ENCODE data around the gene TSPAN4. TPM values are rescaled to one million over a fixed set of nuclear protein-coding genes. Genes with fewer than 3 reads are reported as not detected.

TSPAN4 gene
- 10 to 100 TPM; 63.9 to 92.2 (median 72.2) TPM for polyA plus RNA-seq (ENCODE audit: insufficient read length in 4 of 4)

GRCh38 chr11:842370-843002 is at the start of gene TSPAN4, which contains the start of gene POLR2L:
Gene TSPAN4 (plus strand): TSS chr11:842852. CDS start chr11:850305, 7,453 bp downstream.
Gene POLR2L (minus strand): TSS chr11:842529. CDS start chr11:842508, 21 bp downstream.
- peak in 1 of 4 donors; percentile 86 for DNase-seq (ENCODE audit: low read depth in 4 of 4, low spot score in 3 of 4)

GRCh38 chr11:792873-793272 is 49.8 kb upstream of the TSPAN4 start:
- DNase-seq (ENCODE audit: low read depth in 4 of 4, low spot score in 3 of 4), result no peak

GRCh38 chr11:793556-793955 is 49.1 kb upstream of the TSPAN4 start:
- no peak for DNase-seq (ENCODE audit: low read depth in 4 of 4, low spot score in 3 of 4)

- DNase-seq (ENCODE audit: low read depth in 4 of 4, low spot score in 3 of 4), result no peak
Observed at GRCh38 chr11:794013-794765, 48.5 kb upstream of the TSPAN4 start.

- DNase-seq (ENCODE audit: low read depth in 4 of 4, low spot score in 3 of 4), result no peak
Observed at GRCh38 chr11:794766-795633, 47.7 kb upstream of the TSPAN4 start.

- DNase-seq (ENCODE audit: low read depth in 4 of 4, low spot score in 3 of 4), result no peak
Observed at GRCh38 chr11:795634-796564, 46.8 kb upstream of the TSPAN4 start.

GRCh38 chr11:796565-797295 is 45.9 kb upstream of the TSPAN4 start:
- no peak for DNase-seq (ENCODE audit: low read depth in 4 of 4, low spot score in 3 of 4)

GRCh38 chr11:797296-798092 is 45.2 kb upstream of the TSPAN4 start:
- DNase-seq (ENCODE audit: low read depth in 4 of 4, low spot score in 3 of 4), result peak in 1 of 4 donors; percentile 64

- DNase-seq (ENCODE audit: low read depth in 4 of 4, low spot score in 3 of 4), result peak in 1 of 4 donors; percentile 60
Observed at GRCh38 chr11:798093-798713, 44.4 kb upstream of the TSPAN4 start, which contains the start of gene SLC25A22. Gene SLC25A22 (minus strand): TSS chr11:798281. CDS start chr11:795006, 3,275 bp downstream.

GRCh38 chr11:799641-800316 is 42.9 kb upstream of the TSPAN4 start:
- DNase-seq (ENCODE audit: low read depth in 4 of 4, low spot score in 3 of 4), result no peak

GRCh38 chr11:800473-800872 is 42.2 kb upstream of the TSPAN4 start:
- DNase-seq (ENCODE audit: low read depth in 4 of 4, low spot score in 3 of 4), result no peak

GRCh38 chr11:801097-801780 is 41.4 kb upstream of the TSPAN4 start:
- no peak for DNase-seq (ENCODE audit: low read depth in 4 of 4, low spot score in 3 of 4)

- DNase-seq (ENCODE audit: low read depth in 4 of 4, low spot score in 3 of 4), result no peak
Observed at GRCh38 chr11:802018-802617, 40.5 kb upstream of the TSPAN4 start.

- DNase-seq (ENCODE audit: low read depth in 4 of 4, low spot score in 3 of 4), result no peak
Observed at GRCh38 chr11:802693-803466, 39.8 kb upstream of the TSPAN4 start.

- no peak for DNase-seq (ENCODE audit: low read depth in 4 of 4, low spot score in 3 of 4)
Observed at GRCh38 chr11:803467-803742, 39.2 kb upstream of the TSPAN4 start.
